ENCODE results near the gene SYK.

SYK gene

GRCh38 chr9:90851444-90851843 lies 49.8 kb downstream of the SYK start:
- DNase-seq (ENCODE audit: low read depth in 2 of 2), result no peak

GRCh38 chr9:90853945-90854344 lies 52.3 kb downstream of the SYK start:
- DNase-seq (ENCODE audit: low read depth in 2 of 2), result no peak

GRCh38 chr9:90854637-90855175 lies 53.1 kb downstream of the SYK start:
- DNase-seq (ENCODE audit: low read depth in 2 of 2), result no peak

- DNase-seq (ENCODE audit: low read depth in 2 of 2), result no peak
Observed at GRCh38 chr9:90855208-90855902, 53.7 kb downstream of the SYK start.

- no peak for DNase-seq (ENCODE audit: low read depth in 2 of 2)
Observed at GRCh38 chr9:90857091-90857490, 55.5 kb downstream of the SYK start.

- no peak for DNase-seq (ENCODE audit: low read depth in 2 of 2)
Observed at GRCh38 chr9:90857855-90858254, 56.2 kb downstream of the SYK start.

- no peak for DNase-seq (ENCODE audit: low read depth in 2 of 2)
Observed at GRCh38 chr9:90858457-90858901, 56.9 kb downstream of the SYK start.

GRCh38 chr9:90860382-90860781 lies 58.8 kb downstream of the SYK start:
- DNase-seq (ENCODE audit: low read depth in 2 of 2), result no peak

- DNase-seq (ENCODE audit: low read depth in 2 of 2), result no peak
Observed at GRCh38 chr9:90860826-90861225, 59.2 kb downstream of the SYK start.

GRCh38 chr9:90861380-90861779 lies 59.8 kb downstream of the SYK start:
- no peak for DNase-seq (ENCODE audit: low read depth in 2 of 2)

- no peak for DNase-seq (ENCODE audit: low read depth in 2 of 2)
Observed at GRCh38 chr9:90861826-90862740, 60.5 kb downstream of the SYK start.

GRCh38 chr9:90864779-90865178 lies 63.2 kb downstream of the SYK start:
- no peak for DNase-seq (ENCODE audit: low read depth in 2 of 2)

GRCh38 chr9:90867101-90867500 lies 65.5 kb downstream of the SYK start:
- no peak for DNase-seq (ENCODE audit: low read depth in 2 of 2)

- DNase-seq (ENCODE audit: low read depth in 2 of 2), result no peak
Observed at GRCh38 chr9:90868555-90868954, 66.9 kb downstream of the SYK start.

- no peak for DNase-seq (ENCODE audit: low read depth in 2 of 2)
Observed at GRCh38 chr9:90869361-90869760, 67.7 kb downstream of the SYK start.

GRCh38 chr9:90870621-90871326 lies 69.2 kb downstream of the SYK start:
- DNase-seq (ENCODE audit: low read depth in 2 of 2), result peak in 1 of 2 donors; percentile 12

GRCh38 chr9:90871327-90871935 lies 69.8 kb downstream of the SYK start:
- DNase-seq (ENCODE audit: low read depth in 2 of 2), result no peak

- no peak for DNase-seq (ENCODE audit: low read depth in 2 of 2)
Observed at GRCh38 chr9:90872835-90873294, 71.2 kb downstream of the SYK start.

- DNase-seq (ENCODE audit: low read depth in 2 of 2), result no peak
Observed at GRCh38 chr9:90873422-90873821, 71.8 kb downstream of the SYK start.

GRCh38 chr9:90874194-90874593 lies 72.6 kb downstream of the SYK start:
- DNase-seq (ENCODE audit: low read depth in 2 of 2), result no peak

- no peak for DNase-seq (ENCODE audit: low read depth in 2 of 2)
Observed at GRCh38 chr9:90878562-90878961, 76.9 kb downstream of the SYK start.

- DNase-seq (ENCODE audit: low read depth in 2 of 2), result no peak
Observed at GRCh38 chr9:90880066-90880465, 78.4 kb downstream of the SYK start.

All from stimulated activated CD8-positive, alpha-beta memory T cell treated with anti-CD3 and anti-CD28 coated beads, Interleukin-7, amount 100 ng/mL, for 1 hour (primary cell).